ENCODE results near the gene CDC42BPA. TPM values are rescaled to one million over a fixed set of nuclear protein-coding genes. Genes with fewer than 3 reads are reported as not detected.

CDC42BPA gene
- total and polyA plus RNA-seq, 2 donors (not counting 3 experiments of a cell fraction or from before 2014, with no cell fraction given) = 26.1 to 92.6 TPM

GRCh38 chr1:227192163-227192562 is 126.1 kb downstream of the CDC42BPA start:
- H2AFZ ChIP-seq (ENCODE audit: low read depth, low read length) = no peak overlapping the region
- DNase-seq (ENCODE audit: low read depth, low spot score) = peak; percentile 35
- intact Hi-C loops (cut with micrococcal nuclease) (no loop called here), dilution Hi-C loops (cut with MboI; ENCODE audit: extremely low pct_ligation_motif_present, low sequenced_read_pairs) (no loop called here)
- BruUV-seq (replicated peaks) = no TSS peak
- H3K79me2 ChIP-seq (ENCODE audit: control insufficient read depth, insufficient read depth, low read length) = peaks cover 45% of the 10 kb centered on the region
- CTCF ChIA-PET = no interaction called here
- TF ChIP-seq POLR2AphosphoS5 (IDR thresholded peaks at IDR 0.05; ENCODE audit: insufficient read depth, low read depth, low read length) = no peak
- TF ChIP-seq EZH2 (IDR thresholded peaks at IDR 0.05; ENCODE audit: borderline replicate concordance, low read depth, low read length, severe bottlenecking) = no peak
- TF ChIP-seq POLR2A (IDR thresholded peaks at IDR 0.05; ENCODE audit: low read depth, low read length) = no peak
- TF ChIP-seq GATA2 (IDR thresholded peaks at IDR 0.05; ENCODE audit: insufficient read depth, insufficient read length, low read depth, low read length) = no peak
- no peak for TF ChIP-seq JUN (IDR thresholded peaks at IDR 0.05; ENCODE audit: borderline replicate concordance, insufficient read depth, insufficient read length, low read depth)
- peaks cover 2 to 4% of the 10 kb centered on the region in 2 experiments for H3K36me3 ChIP-seq (ENCODE audit: control insufficient read depth in 2 of 2, extremely low read depth in 1 of 2, insufficient read depth in 2 of 2, low read length in 2 of 2)
- H3K4me2 ChIP-seq (ENCODE audit: insufficient read depth, low read length) = no peak overlapping the region
- H4K20me1 ChIP-seq (replicated peaks; ENCODE audit: control insufficient read depth, extremely low read depth, insufficient read depth, low read length) = peaks cover 7% of the 10 kb centered on the region
- H3K4me1 ChIP-seq (ENCODE audit: control insufficient read depth, extremely low read depth, insufficient read depth, low read length) = no peaks in the 10 kb centered on the region
- no peak overlapping the region for H3K27ac ChIP-seq (ENCODE audit: insufficient read depth, low read depth, low read length)
- H3K9me3 ChIP-seq (replicated peaks; ENCODE audit: control insufficient read depth, insufficient read depth, low read length) = no peaks in the 10 kb centered on the region
- POLR2A ChIA-PET = no interaction called here
- H3K9me1 ChIP-seq (replicated peaks; ENCODE audit: control insufficient read depth, extremely low read depth, insufficient read depth, low read length) = no peaks in the 10 kb centered on the region
- no peak overlapping the region for H3K9ac ChIP-seq (replicated peaks; ENCODE audit: extremely low read depth, insufficient read depth, low read length)
- no peaks in the 10 kb centered on the region for H3K27me3 ChIP-seq (ENCODE audit: control insufficient read depth in 2 of 2, insufficient read depth in 2 of 2, low read length in 2 of 2)
- H3K4me3 ChIP-seq (replicated peaks in 1 of 3; ENCODE audit: insufficient read depth in 1 of 3, low read depth in 1 of 3, low read length in 3 of 3) = no peak overlapping the region
- no peak for FAIRE-seq

GRCh38 chr1:227191607-227192006 is 126.7 kb downstream of the CDC42BPA start:
- H3K4me3 ChIP-seq (replicated peaks in 1 of 3; ENCODE audit: insufficient read depth in 1 of 3, low read depth in 1 of 3, low read length in 3 of 3) = no peak overlapping the region
- no peaks in the 10 kb centered on the region for H3K9me3 ChIP-seq (replicated peaks; ENCODE audit: control insufficient read depth, insufficient read depth, low read length)
- peaks cover 50% of the 10 kb centered on the region for H3K79me2 ChIP-seq (ENCODE audit: control insufficient read depth, insufficient read depth, low read length)
- FAIRE-seq (no peak), DNase-seq (ENCODE audit: low read depth, low spot score) (no peak)
- ChIA-PET CTCF (no interaction called here), POLR2A (no interaction called here)
- H2AFZ ChIP-seq (ENCODE audit: low read depth, low read length) = no peak overlapping the region
- H3K27me3 ChIP-seq (ENCODE audit: control insufficient read depth in 2 of 2, insufficient read depth in 2 of 2, low read length in 2 of 2) = no peaks in the 10 kb centered on the region
- peaks cover 10% of the 10 kb centered on the region for H4K20me1 ChIP-seq (replicated peaks; ENCODE audit: control insufficient read depth, extremely low read depth, insufficient read depth, low read length)
- no peaks in the 10 kb centered on the region for H3K4me1 ChIP-seq (ENCODE audit: control insufficient read depth, extremely low read depth, insufficient read depth, low read length)
- no peak for TF ChIP-seq GATA2 (IDR thresholded peaks at IDR 0.05; ENCODE audit: insufficient read depth, insufficient read length, low read depth, low read length)
- TF ChIP-seq FOS (IDR thresholded peaks at IDR 0.05; ENCODE audit: borderline replicate concordance, insufficient read depth, low read length) = no peak
- H3K36me3 ChIP-seq (ENCODE audit: control insufficient read depth in 2 of 2, extremely low read depth in 1 of 2, insufficient read depth in 2 of 2, low read length in 2 of 2) = peaks cover 2 to 4% of the 10 kb centered on the region in 2 experiments
- H3K4me2 ChIP-seq (ENCODE audit: insufficient read depth, low read length) = no peak overlapping the region
- dilution Hi-C loops (cut with MboI; ENCODE audit: extremely low pct_ligation_motif_present, low sequenced_read_pairs) = no loop called here
- no peak overlapping the region for H3K9ac ChIP-seq (replicated peaks; ENCODE audit: extremely low read depth, insufficient read depth, low read length)
- H3K27ac ChIP-seq (ENCODE audit: insufficient read depth, low read depth, low read length) = no peak overlapping the region
- no peaks in the 10 kb centered on the region for H3K9me1 ChIP-seq (replicated peaks; ENCODE audit: control insufficient read depth, extremely low read depth, insufficient read depth, low read length)
- BruUV-seq (replicated peaks) = no TSS peak
- intact Hi-C loops (cut with micrococcal nuclease) = no loop called here

All from endothelial cell of umbilical vein (primary cell).